Measurements from ENCODE around the gene PPM1L.

The PPM1L gene

DNA sequence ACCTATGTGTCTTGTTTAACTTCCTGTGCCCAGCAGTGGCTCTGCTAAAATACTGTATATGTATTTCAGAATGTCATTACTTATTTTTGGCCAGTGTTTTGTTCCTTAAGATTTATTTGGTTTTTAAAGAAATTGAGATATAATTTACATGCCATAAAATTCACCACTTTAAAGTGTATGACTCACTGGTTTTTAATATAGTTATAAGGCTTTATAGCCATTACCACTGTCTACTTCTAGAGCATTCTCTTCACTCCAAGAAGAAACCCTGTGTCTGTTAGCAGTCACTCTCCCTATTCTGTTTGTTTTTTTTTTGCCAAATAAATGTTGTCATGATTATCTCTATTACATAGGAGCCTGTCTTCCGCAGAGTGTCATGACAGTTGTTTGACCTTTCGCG lies 25.8 kb downstream of the PPM1L start:
- CTCF ChIA-PET, result no interaction called here
- no peak for DNase-seq (ENCODE audit: extremely low spot score)
- no peak for TF ChIP-seq CTCF (IDR thresholded peaks at IDR 0.05; ENCODE audit: control extremely low read depth, extremely low read depth, low read depth, missing control alignments)
- POLR2A ChIA-PET, result no interaction called here

DNA sequence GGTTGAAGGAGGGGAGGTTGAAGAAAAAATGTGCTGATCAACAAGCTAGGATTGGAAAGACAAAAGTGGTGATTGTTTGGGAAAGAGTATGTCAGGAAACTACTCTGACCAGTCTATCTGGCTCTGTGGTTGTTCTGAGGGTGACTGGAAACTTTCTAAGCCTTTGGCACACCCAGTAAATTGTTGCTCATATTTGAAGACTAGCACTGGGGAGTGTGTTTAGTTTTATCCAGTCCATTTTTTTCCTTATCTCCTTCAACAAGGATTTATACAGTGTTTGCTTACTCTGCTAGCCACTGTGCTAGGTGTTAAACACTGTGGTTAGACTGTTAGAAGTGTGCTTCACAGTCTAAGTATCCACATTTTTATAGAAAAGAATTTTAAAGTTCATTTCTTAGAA lies 28.8 kb downstream of the PPM1L start:
- no peak for DNase-seq (ENCODE audit: extremely low spot score)
- ChIA-PET CTCF (no interaction called here), POLR2A (no interaction called here)
- no peak for TF ChIP-seq CTCF (IDR thresholded peaks at IDR 0.05; ENCODE audit: control extremely low read depth, extremely low read depth, low read depth, missing control alignments)

DNA sequence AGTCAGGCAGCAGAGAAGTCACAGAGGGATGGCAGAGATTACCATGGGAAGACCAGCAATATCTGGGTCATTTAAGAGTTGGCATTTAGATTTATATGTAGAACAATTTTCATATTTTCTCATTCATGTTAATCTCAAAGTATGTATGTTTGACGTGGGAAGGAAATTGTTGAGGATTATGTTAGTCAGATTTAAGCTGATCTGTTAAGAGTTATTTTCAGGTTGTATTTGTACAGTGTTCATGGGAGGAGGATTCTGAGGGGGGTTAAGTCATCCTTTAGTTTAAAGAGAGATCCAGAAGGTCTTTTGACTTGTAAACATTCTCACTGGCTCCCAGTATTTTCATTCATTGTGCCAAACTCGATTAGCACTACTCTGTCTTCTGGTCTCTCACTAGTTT lies 34.7 kb downstream of the PPM1L start:
- CTCF ChIA-PET, result interaction anchor here (1.1 to 1.8 kb wide), 4 partner anchors 11 to 17 kb away, joined by 4 to 6 read pairs (median 4); no protein-coding TSS in a partner anchor

GRCh38 chr3:160792540-160792939 lies 36.5 kb downstream of the PPM1L start:
- CTCF ChIA-PET, result interaction anchor here (0.7 to 1.8 kb wide), 6 partner anchors 13 to 149 kb away, joined by 3 to 6 read pairs (median 4); no protein-coding TSS in a partner anchor

More for the DNA sequence above, 34.7 kb downstream of the PPM1L start:
- POLR2A ChIA-PET, result no interaction called here
- no peak for TF ChIP-seq CTCF (IDR thresholded peaks at IDR 0.05; ENCODE audit: control extremely low read depth, extremely low read depth, low read depth, missing control alignments)
- DNase-seq (ENCODE audit: extremely low spot score), result no peak

DNA sequence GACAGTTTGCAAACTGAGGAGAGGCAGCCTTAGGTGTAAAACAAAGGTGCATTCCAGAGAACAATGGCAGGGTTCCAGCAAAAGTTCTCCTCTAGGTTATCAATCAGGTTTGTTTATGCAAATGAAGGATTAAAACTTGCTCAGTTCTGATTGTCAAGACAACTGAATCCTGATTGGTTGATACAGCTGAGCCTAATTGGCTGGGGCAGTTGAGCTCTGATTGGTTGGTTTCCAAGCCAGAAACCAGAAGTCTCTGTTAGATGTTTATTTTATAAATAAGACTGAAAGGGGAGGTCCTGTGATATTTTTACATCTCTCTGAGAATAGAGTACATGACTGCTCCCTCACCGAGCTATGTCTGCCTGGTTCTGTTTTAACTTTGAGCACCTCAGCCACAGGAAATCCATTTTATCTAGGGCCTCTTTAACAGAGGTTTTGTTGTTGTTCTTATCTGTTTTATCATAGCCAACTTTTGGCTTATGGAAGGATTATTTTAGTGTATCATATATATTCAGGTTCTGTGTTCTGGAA lies 37.8 kb downstream of the PPM1L start:
- POLR2A ChIA-PET, result no interaction called here
- TF ChIP-seq CTCF (IDR thresholded peaks at IDR 0.05; ENCODE audit: control extremely low read depth, extremely low read depth, low read depth, missing control alignments), result no peak
- CTCF ChIA-PET, result no interaction called here

More at GRCh38 chr3:160792540-160792939, 36.5 kb downstream of the PPM1L start:
- no peak for DNase-seq (ENCODE audit: extremely low spot score)
- TF ChIP-seq CTCF (IDR thresholded peaks at IDR 0.05; ENCODE audit: control extremely low read depth, extremely low read depth, low read depth, missing control alignments), result no peak
- POLR2A ChIA-PET, result no interaction called here

GRCh38 chr3:160796089-160796812 lies 40.2 kb downstream of the PPM1L start:
- no peak for DNase-seq (ENCODE audit: extremely low spot score)
- CTCF ChIA-PET, result interaction anchor here (1.6 to 1.9 kb wide), 2 partner anchors 14 to 124 kb away, joined by 3 to 6 read pairs; no protein-coding TSS in a partner anchor
- POLR2A ChIA-PET, result interaction anchor here (0.6 kb wide), 1 partner anchor 431 kb away, joined by 7 read pairs; no protein-coding TSS in a partner anchor
- TF ChIP-seq CTCF (IDR thresholded peaks at IDR 0.05; ENCODE audit: control extremely low read depth, extremely low read depth, low read depth, missing control alignments), result no peak

More for the DNA sequence above, 37.8 kb downstream of the PPM1L start:
- DNase-seq (ENCODE audit: extremely low spot score), result no peak

Measured in GM10248 (cell line).